Measurements from ENCODE around the gene CBR4.
"Not testable (repeated sequence)": the region's sequence is repeated elsewhere in the genome, so short reads cannot be mapped to it uniquely, and the experiment has no call there.

Gene CBR4

DNA sequence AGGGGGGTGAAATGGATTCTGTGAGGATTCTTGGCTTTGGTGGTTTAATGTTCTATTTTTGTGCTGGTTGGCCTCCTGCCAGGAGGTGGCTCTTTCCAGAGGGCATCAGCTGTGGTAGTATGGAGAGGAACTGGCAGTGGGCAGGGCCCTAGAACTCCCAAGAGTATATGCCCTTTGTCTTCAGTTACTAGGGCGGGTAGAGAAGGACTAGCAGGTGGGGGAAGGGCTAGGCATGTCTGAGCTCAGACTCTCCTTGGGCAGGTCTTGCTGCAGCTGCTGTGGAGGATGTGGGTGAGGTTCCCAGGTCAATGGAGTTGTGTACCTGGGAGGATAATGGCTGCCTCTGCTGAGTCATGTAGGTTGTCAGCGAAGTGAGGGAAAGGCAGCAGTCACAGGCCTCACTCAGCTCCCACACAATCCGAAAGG, 57.2 kb downstream of the CBR4 start:
- not testable (repeated sequence) for H3K4me3 ChIP-seq (ENCODE audit: low read length); H3K79me1 ChIP-seq (ENCODE audit: low read length); H3K4ac ChIP-seq (ENCODE audit: low read depth, low read length); H4K5ac ChIP-seq (ENCODE audit: low read length); H3K9ac ChIP-seq (ENCODE audit: low read length); H3K27me3 ChIP-seq (ENCODE audit: insufficient read depth, low read length, poor library complexity); H2BK120ac ChIP-seq (ENCODE audit: low read depth, low read length); H2BK15ac ChIP-seq (replicated peaks; ENCODE audit: low read depth); H3K4me1 ChIP-seq (ENCODE audit: control insufficient read depth, low read depth, low read length); H3K18ac ChIP-seq (ENCODE audit: low read length); H3K56ac ChIP-seq (ENCODE audit: low read length); H2AK5ac ChIP-seq (ENCODE audit: low read length); H3K4me2 ChIP-seq (ENCODE audit: low read length); H4K8ac ChIP-seq (ENCODE audit: low read depth, low read length); H3K36me3 ChIP-seq (ENCODE audit: control insufficient read depth, insufficient read depth, low read length); H3K27ac ChIP-seq (ENCODE audit: low read depth, low read length); H2BK5ac ChIP-seq (ENCODE audit: low read length); H3K79me2 ChIP-seq (ENCODE audit: control insufficient read depth, insufficient read depth, low read length); H3K23ac ChIP-seq (ENCODE audit: low read length)
- WGBS (ENCODE audit: extremely low coverage, insufficient coverage, low lambda C conversion rate), result no CpG with 5 or more reads among the region's 3 CpGs
- peak; percentile 19 for DNase-seq

DNA sequence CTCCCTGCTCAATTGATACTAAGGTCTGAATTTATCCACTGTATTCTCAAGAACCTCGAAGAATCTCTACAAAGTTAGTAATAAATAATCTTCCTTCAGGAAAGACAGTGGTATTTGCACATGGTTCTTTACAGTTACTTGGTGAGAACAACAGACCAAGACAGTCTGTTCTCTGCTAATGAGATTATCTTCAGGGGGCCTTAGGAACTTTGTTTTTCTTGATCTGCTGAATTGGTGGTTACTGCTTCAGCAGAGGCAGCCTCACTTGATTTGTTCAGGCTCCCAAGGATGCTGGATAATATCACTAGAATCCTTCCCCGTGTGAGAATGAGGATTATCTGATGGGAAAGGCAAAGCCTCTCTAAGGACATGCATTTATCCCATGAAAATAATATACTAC, 64.8 kb downstream of the CBR4 start:
- H2BK15ac ChIP-seq (replicated peaks; ENCODE audit: low read depth), result no peak overlapping the region
- no peaks in the 10 kb centered on the region for H3K79me1 ChIP-seq (ENCODE audit: low read length)
- H3K36me3 ChIP-seq (ENCODE audit: control insufficient read depth, insufficient read depth, low read length), result no peaks in the 10 kb centered on the region
- no peak overlapping the region for H4K8ac ChIP-seq (ENCODE audit: low read depth, low read length)
- peak; percentile 32 for DNase-seq
- no peak overlapping the region for H3K18ac ChIP-seq (ENCODE audit: low read length)
- no peak overlapping the region for H3K4ac ChIP-seq (ENCODE audit: low read depth, low read length)
- H3K27ac ChIP-seq (ENCODE audit: low read depth, low read length), result no peak overlapping the region
- H3K79me2 ChIP-seq (ENCODE audit: control insufficient read depth, insufficient read depth, low read length), result no peaks in the 10 kb centered on the region
- H3K9ac ChIP-seq (ENCODE audit: low read length), result no peak overlapping the region
- no peak overlapping the region for H3K4me3 ChIP-seq (ENCODE audit: low read length)
- no peaks in the 10 kb centered on the region for H3K4me1 ChIP-seq (ENCODE audit: control insufficient read depth, low read depth, low read length)
- H4K5ac ChIP-seq (ENCODE audit: low read length), result no peak overlapping the region
- no peak overlapping the region for H3K4me2 ChIP-seq (ENCODE audit: low read length)
- H3K56ac ChIP-seq (ENCODE audit: low read length), result no peak overlapping the region
- H2BK5ac ChIP-seq (ENCODE audit: low read length), result no peak overlapping the region
- no peak overlapping the region for H3K23ac ChIP-seq (ENCODE audit: low read length)
- WGBS (ENCODE audit: extremely low coverage, insufficient coverage, low lambda C conversion rate), result no CpG with 5 or more reads among the region's 2 CpGs
- H2AK5ac ChIP-seq (ENCODE audit: low read length), result no peak overlapping the region
- H2BK120ac ChIP-seq (ENCODE audit: low read depth, low read length), result no peak overlapping the region
- H3K27me3 ChIP-seq (ENCODE audit: insufficient read depth, low read length, poor library complexity), result no peaks in the 10 kb centered on the region

DNA sequence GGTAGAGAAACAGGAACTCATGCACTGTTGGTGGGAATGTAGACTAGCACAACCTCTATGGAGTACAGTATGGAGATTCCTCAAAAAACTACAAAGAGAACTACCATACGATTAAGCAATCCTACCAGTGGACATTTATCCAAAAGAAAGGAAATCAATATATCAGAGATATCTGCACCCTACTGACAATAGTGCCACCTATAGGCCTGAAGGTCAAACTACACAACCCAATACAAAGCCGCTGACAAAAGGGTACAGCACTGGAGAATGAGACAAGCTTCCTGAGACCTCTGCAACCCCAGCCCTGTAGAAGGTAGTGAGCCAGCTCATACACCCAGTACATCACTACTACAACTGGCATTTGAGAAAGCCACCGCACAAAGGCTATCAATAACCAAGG, 67.1 kb downstream of the CBR4 start:
- no peak overlapping the region for H2BK15ac ChIP-seq (replicated peaks; ENCODE audit: low read depth)
- no peak overlapping the region for H3K4me3 ChIP-seq (ENCODE audit: low read length)
- no peak overlapping the region for H3K9ac ChIP-seq (ENCODE audit: low read length)
- no peak overlapping the region for H3K27ac ChIP-seq (ENCODE audit: low read depth, low read length)
- H3K56ac ChIP-seq (ENCODE audit: low read length), result no peak overlapping the region
- H3K79me2 ChIP-seq (ENCODE audit: control insufficient read depth, insufficient read depth, low read length), result no peaks in the 10 kb centered on the region
- H3K18ac ChIP-seq (ENCODE audit: low read length), result no peak overlapping the region
- no peak overlapping the region for H3K23ac ChIP-seq (ENCODE audit: low read length)
- no peak overlapping the region for H2BK120ac ChIP-seq (ENCODE audit: low read depth, low read length)
- H4K5ac ChIP-seq (ENCODE audit: low read length), result no peak overlapping the region
- no peak overlapping the region for H3K4me2 ChIP-seq (ENCODE audit: low read length)
- H3K79me1 ChIP-seq (ENCODE audit: low read length), result no peaks in the 10 kb centered on the region
- no peaks in the 10 kb centered on the region for H3K4me1 ChIP-seq (ENCODE audit: control insufficient read depth, low read depth, low read length)
- no peak overlapping the region for H4K8ac ChIP-seq (ENCODE audit: low read depth, low read length)
- no peak overlapping the region for H3K4ac ChIP-seq (ENCODE audit: low read depth, low read length)
- no peak overlapping the region for H2AK5ac ChIP-seq (ENCODE audit: low read length)
- DNase-seq, result peak; percentile 60
- H2BK5ac ChIP-seq (ENCODE audit: low read length), result no peak overlapping the region
- no peaks in the 10 kb centered on the region for H3K36me3 ChIP-seq (ENCODE audit: control insufficient read depth, insufficient read depth, low read length)
- no peaks in the 10 kb centered on the region for H3K27me3 ChIP-seq (ENCODE audit: insufficient read depth, low read length, poor library complexity)
- WGBS (ENCODE audit: extremely low coverage, insufficient coverage, low lambda C conversion rate), result no CpG with 5 or more reads among the region's 3 CpGs

Small RNA genes lying within 50 kb of the gene (small RNA-seq; reads per million reads assigned to genes)
- 0.90 reads per million for gene RNY4P17 (ENCODE audit: insufficient read depth)
